Liver (tissue), 3 donors: Measurements from ENCODE around the gene CACNG3.

Experiments used
- GABPA ChIP-seq, 2 donors: IDR thresholded peaks in 1 of 2; conservative IDR thresholded peaks in 1 of 2; 2 replicates each; pipeline ENCODE4 v1.6.1; 2016; ENCODE audit warnings: antibody characterized with exemption in 2 of 2, mild to moderate bottlenecking in 1 of 2, moderate library complexity in 1 of 2
- MAX ChIP-seq: IDR thresholded peaks from 2 replicates; pipeline ENCODE4 v1.6.1; 2016; ENCODE audit warnings: antibody characterized with exemption
- TAF1 ChIP-seq: conservative IDR thresholded peaks from 2 replicates; pipeline ENCODE4 v1.6.1; 2016; ENCODE audit warnings: antibody characterized with exemption, mild to moderate bottlenecking
- YY1 ChIP-seq: IDR thresholded peaks from 2 replicates; pipeline ENCODE4 v1.6.1; 2016; ENCODE audit warnings: antibody characterized with exemption, mild to moderate bottlenecking
- TF ChIP-seq, protein P1 (sequence below): fragments of 150-350 bp; IDR thresholded peaks from 2 replicates; pipeline ENCODE4 v1.5.1; 2017; ENCODE audit warnings: improper control_type of control experiment, low read depth, low read length; ENCODE audit not compliant: missing input control
- TF ChIP-seq, protein P2 (sequence below): IDR thresholded peaks from 2 replicates; pipeline ENCODE4 v1.6.1; 2016; ENCODE audit warnings: antibody characterized with exemption
- donor health status: healthy.
- donor health status: healthy.

DNA sequence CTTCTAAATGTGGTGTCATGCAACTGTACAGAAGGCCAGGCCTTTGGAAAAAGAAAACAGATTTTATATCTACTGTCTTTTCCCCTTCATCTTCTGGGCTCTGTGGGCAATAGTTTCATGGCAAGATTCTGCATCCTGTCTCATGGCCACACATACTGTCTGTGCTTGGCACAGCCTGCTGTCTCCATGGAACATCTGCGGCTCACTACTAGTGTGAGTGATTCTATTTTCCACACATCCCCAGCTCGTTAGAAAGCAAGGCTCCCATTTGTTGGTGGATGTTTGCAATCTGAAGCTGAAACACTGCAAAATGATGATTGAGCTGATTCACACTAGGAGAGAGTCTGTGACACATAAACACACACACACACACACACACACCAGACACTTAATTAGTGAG is 32.4 kb downstream of the CACNG3 start:
- TF ChIP-seq, protein P1, sequence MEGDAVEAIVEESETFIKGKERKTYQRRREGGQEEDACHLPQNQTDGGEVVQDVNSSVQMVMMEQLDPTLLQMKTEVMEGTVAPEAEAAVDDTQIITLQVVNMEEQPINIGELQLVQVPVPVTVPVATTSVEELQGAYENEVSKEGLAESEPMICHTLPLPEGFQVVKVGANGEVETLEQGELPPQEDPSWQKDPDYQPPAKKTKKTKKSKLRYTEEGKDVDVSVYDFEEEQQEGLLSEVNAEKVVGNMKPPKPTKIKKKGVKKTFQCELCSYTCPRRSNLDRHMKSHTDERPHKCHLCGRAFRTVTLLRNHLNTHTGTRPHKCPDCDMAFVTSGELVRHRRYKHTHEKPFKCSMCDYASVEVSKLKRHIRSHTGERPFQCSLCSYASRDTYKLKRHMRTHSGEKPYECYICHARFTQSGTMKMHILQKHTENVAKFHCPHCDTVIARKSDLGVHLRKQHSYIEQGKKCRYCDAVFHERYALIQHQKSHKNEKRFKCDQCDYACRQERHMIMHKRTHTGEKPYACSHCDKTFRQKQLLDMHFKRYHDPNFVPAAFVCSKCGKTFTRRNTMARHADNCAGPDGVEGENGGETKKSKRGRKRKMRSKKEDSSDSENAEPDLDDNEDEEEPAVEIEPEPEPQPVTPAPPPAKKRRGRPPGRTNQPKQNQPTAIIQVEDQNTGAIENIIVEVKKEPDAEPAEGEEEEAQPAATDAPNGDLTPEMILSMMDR, result no peak
- TF ChIP-seq, protein P2, sequence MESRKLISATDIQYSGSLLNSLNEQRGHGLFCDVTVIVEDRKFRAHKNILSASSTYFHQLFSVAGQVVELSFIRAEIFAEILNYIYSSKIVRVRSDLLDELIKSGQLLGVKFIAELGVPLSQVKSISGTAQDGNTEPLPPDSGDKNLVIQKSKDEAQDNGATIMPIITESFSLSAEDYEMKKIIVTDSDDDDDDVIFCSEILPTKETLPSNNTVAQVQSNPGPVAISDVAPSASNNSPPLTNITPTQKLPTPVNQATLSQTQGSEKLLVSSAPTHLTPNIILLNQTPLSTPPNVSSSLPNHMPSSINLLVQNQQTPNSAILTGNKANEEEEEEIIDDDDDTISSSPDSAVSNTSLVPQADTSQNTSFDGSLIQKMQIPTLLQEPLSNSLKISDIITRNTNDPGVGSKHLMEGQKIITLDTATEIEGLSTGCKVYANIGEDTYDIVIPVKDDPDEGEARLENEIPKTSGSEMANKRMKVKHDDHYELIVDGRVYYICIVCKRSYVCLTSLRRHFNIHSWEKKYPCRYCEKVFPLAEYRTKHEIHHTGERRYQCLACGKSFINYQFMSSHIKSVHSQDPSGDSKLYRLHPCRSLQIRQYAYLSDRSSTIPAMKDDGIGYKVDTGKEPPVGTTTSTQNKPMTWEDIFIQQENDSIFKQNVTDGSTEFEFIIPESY, result no peak
- TF ChIP-seq TAF1 (no peak), MAX (no peak), YY1 (no peak), GABPA (IDR thresholded peaks at IDR 0.05 in 1 of 2, conservative IDR thresholded peaks at IDR 0.05 in 1 of 2) (no peak)
